Activated CD8-positive, alpha-beta memory T cell treated with anti-CD3 and anti-CD28 coated beads, Interleukin-2, amount 50 U/mL, for 1 hour (primary cell): ENCODE measurements around the gene DIP2C.
"Not testable (repeated sequence)": the region's sequence is repeated elsewhere in the genome, so short reads cannot be mapped to it uniquely, and the experiment has no call there.

Experiments
- DNase-seq: peaks from one replicate; pipeline ENCODE4 v3.0.0-alpha.2; 2020; ENCODE audit errors: extremely low read depth

DIP2C gene

DNA sequence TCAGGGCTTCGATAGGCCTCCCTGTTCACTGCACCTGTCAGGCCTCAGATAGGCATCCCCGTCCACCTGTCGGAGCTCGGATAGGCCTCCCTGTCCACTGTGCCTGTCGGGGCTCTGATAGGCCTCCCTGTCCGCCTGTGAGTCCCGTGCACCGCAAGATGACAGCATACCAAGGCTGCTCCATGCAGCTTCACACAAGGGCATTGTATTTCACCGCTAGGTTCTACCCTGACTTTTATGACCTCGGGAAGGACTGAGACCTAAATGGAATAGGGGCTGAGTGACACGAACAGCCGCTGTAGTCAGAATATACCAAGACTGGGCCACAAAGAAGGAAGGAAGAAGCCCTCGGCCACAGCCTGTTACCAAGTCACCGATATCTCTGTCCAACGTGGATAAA is 271.2 kb downstream of the DIP2C start:
- DNase-seq: no peak

DNA sequence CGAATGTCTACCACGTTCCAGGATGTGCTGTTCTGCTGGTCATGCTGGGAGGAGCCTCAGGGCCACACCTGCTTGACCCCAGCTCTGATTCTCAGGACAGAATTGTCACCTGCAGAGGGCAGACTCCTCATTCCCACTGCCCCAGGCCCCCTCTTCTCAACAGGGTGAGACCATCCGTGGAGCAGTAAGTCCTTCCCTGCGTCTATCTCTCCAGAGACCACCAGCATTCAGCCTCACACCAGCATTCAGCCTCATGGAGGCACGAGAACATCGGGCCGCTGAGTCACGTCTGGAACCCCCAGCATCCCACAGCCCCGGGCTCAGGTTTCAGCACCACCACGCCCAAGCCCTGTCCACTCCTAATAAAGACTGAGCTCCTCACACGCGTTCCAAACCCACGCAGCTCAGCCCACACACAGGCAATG is 273.4 kb downstream of the DIP2C start:
- DNase-seq: no peak

DNA sequence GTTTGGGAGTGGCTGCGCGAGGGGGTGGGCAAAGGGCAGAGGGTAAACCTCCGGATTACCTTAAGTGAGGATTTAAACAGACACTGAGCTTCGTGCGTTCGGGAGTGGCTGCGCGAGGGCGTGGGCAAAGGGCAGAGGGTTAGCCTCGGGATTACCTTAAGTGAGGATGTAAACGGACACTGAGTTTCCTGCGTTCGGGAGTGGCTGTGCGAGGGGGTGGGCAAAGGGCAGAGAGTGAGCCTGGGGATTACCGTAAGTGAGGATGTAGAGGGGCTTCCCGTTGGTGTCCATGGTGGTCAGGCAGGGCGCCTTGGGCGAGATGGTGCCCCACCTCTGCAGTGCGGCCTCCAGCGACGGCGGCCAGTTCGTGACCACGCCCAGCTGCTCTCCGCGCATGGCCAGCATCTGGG is 275.8 kb downstream of the DIP2C start:
- DNase-seq: no peak

DNA sequence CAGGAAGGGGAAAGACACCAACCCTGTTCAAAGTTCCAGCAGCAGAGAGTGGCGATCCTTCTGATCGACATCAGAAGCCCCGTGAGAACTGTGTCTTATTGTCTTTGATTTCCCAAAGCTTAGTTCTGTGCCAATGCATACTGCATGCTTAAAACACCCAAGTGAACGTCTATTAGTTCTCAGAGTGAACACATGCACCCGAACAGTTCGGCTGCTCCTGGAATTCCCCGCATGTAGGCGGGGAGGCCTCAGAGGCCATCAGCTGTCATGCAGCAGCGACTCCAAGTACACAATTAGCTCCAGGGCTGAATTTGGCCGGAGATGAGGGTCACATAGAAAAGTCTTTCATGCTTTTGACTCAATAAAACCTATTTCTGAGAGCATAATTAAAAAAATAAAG is 277.4 kb downstream of the DIP2C start:
- DNase-seq: no peak

DNA sequence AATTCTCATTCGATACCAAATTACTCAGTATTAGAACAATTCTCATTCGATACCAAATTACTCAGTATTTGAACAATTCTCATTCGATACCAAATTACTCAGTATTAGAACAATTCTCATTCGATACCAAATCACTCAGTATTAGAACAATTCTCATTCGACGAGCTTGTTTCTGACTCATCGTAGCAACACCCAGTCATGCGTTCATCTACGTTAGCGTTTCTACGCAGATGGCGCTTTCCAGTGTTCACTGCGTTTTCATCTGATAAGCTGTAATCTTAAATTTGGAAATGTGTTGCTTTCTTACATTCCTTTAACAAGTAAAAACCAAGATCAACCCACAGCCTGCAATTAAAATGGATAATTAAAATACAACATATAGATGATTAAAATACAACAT is 277.9 kb downstream of the DIP2C start:
- no peak for DNase-seq

DNA sequence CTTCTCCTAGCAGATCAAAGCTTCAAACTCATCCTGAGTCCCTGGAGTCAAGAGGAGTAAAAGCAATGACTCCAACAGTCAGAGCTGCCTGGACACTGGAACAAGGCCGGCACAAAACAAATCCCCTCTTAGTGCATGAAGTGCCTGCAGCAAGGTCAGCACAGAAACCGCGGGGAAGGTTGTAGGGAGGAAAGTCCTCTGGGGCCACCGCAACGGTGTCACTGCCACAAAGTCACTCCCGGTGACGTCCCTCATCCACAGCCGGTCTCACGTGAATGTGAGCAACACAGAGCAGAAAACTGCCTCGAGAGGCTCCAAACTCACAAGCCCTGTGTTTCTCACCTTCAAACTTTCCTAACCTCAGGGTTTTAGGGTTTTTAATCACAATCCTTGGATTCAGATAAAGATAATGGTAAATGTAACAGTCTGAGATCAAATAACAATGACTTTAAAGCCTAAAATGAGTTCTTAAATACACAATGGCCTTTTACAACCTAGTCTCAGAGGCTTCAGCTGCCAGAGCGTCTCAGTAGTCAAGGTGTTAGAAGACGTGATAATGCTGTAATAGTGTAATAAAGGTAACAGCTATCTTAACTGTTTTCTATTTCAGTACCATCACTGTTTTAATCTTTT is 279.9 kb downstream of the DIP2C start:
- no peak for DNase-seq

DNA sequence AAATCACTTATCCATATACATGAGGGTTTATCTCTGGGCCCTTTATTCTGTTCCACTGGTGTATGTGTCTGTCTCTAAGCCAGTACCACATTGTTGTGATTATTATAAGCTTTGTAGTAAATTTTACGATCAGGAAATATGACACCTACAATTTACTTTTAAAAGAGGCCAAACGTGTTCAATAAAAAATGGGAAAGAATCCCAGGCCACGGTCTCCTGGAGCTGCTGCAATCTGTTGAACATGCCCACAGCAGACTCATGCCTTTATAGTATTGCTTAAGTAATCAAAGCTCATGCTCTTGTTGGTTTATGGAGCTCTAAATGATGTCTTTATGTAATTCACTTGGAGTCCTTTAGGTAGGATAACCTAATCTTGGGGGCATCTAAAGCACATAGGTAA is 281.2 kb downstream of the DIP2C start:
- DNase-seq: no peak

DNA sequence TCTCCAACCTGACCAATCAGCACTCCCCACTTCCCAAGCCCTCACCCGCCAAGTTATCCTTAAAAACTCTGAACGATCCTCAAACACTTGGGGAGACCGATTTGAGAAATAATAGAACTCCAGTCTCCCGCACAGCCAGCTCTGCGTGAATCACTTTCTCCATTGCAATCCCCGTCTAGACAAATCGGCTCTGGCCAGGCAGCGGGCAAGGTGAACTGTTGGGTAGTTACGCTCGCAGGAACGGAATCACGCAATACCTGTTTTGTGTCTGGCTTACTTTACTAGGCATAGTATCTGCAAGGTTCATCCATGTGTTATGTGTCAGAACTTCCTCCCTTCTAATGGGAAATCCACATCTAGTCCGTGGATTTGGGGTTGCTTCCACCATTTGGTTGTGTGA is 282.5 kb downstream of the DIP2C start:
- no peak for DNase-seq

DNA sequence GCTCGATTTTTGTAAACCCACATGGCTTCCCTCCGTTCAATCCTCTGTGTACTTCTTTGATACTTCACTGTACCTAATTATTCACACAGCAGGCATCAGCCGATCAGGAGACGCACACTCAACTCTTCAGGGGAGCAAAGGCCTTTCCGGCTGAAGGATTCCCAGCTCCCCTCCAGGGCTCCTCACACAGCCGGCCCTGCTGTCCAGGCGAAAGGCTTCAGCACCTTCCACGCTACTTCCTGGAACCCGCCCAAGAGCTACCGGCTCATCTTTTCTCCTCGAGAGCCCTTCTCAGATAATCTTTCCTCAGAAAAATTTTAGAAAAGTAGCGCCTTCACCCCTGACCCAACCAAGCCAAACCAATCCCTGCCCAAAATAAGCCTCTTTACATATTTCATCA is 283.8 kb downstream of the DIP2C start:
- DNase-seq: no peak

DNA sequence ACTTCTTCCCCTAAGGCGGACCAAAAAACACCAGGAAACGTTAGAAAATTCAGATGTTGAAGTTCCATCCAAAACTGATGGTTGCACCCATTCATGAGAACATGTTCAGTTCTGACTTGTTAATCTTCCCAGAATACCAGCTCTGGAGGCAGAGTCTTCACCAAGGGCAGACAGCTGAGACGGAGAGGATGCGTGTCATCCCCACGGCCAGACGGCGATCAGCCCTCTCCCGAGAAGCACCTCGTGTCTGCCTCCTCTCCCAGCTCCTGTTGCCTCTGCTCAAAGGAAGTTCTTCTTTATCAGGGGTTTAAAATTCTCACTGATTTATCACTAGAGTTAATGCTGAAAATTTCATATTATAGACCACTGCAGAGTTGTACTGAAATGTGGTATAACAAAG is 284.5 kb downstream of the DIP2C start:
- no peak for DNase-seq

DNA sequence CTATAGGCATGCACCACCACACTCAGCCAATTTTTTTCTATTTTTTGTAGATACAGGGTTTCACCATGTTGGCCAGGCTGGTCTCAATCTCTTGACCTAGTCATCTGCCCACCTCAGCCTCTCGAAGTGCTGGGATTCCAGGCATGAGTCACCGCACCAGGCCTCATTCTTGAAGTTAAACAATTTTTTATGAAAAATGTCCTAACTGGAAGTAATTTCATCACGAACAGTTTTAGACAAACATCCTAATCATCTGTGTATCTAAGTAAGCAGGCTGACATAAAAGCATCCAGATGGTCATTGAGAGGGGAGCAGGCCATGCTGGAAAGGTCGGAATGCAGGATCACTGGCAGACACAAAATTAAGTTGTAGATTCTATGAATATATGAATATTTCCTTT is 285.1 kb downstream of the DIP2C start:
- no peak for DNase-seq

DNA sequence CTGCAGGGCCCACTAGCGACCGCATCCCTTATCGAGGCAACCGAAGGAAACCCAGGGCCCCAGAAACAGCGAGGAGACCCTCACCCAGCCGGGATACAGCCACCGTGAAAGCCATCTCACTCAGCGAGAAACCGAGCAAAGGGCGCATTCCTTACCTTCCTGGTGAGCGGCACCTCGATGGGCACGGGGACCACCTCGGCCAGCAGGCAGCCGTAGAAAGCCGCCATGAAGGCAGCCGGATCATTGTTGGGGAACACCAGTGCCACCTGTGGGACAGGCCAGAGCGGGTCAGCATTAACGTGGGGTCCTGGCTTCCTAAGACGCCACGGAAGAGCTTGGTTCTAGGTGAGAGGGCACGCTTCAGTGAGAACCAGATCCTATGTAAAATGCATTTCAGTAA is 290.5 kb downstream of the DIP2C start:
- DNase-seq: no peak

DNA sequence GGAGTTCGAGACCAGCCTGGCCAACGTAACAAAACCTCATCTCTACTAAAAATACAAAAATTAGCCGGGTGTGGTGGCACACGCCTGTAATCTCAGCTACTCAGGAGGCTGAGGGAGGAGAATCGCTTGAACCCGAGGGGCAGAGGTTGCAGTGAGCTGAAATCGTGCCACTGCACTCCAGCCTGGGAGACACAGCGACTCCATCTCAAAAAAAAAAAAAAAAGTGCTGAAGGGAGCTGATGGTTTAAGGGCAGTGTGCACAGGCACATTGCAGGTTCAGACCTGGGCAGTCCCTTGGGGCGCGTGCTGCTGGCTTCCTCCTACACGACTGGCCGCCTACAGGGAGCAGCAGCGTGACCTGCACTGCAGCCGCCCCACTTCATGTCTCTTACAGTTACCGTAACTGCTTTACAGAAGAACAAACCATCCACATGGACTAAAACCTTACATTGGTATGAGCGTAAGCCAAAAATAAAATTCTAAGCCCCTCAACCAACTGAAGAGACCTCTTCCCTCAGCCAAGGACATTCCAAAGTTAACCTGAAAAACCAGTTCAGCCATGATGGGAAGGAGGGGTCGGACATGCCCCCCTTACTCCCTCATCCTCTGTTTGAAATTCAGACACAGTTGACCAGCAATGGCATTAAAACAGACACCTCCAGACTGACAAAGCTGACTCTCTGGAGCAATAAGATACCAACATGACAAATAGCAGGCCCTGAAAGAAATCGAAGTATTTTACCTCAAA is 292.0 kb downstream of the DIP2C start:
- no peak for DNase-seq

DNA sequence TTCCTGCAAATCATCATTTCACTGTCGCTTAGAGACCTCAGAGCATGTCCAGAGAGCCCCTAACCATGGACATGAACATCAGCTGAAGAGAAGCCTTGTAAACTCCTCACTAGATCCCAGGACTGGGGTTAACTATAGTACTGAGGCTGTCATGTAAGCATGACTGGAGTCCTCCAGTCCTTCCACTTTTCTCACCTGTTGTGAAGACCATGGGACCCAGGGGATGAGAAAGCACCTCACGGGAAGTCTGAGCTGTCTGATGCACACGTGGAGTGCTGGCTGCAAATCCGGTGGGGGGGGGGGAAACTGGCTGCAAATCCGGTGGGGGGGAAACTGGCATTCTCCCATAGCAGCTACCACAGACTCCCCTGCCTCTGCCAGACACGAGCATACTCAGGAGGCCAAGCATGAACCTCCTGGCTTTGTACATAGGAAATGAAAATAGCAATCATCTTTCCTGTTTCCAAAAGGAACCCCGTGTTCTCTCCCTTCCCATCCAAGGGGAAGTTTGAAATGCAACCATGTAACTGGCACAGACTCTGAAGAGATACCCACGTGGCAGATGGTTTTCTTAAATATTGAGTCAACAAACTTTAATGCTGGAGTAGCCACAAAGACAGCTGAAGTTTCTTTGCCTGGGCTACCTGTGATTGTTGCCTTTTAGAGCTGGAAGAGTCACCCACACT is 292.8 kb downstream of the DIP2C start:
- DNase-seq: no peak

DNA sequence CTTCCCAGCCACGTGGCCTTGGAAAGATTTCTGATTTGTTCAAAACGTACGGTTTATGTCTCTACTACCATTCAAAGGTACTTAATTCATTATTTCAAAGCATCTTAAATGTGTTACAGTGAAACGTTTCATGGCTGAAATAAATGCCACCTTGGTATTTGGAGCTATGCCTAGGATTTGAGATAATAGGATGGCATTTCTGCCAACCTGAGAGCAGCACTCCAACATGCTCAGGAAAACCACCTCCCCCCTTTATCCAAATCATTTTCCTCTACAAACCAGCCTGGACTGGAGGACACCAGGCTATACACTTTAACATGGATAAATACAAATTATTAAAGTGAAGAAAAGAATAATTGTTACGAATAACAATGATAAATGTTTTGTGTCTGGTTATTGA is 293.4 kb downstream of the DIP2C start:
- DNase-seq: no peak

DNA sequence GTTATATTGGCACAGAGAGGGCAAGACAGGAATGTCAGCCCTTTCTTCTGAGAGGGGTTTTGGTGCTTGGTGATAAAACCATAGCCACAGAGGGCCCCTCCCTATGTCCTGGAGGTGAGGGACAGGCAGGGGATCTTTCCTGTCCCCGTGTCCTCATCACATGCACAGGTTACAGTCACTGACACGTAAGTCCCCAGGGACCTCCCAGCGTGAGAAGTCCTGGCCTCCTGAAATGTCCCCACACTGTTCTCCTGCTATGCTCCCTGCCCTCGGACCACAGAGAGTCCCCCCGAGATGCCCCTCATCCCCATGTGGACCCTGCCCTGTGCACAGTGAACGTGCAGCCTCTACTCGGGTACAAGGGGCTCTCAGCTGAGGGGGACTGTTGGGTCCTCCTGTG is 293.8 kb downstream of the DIP2C start:
- DNase-seq: no peak

DNA sequence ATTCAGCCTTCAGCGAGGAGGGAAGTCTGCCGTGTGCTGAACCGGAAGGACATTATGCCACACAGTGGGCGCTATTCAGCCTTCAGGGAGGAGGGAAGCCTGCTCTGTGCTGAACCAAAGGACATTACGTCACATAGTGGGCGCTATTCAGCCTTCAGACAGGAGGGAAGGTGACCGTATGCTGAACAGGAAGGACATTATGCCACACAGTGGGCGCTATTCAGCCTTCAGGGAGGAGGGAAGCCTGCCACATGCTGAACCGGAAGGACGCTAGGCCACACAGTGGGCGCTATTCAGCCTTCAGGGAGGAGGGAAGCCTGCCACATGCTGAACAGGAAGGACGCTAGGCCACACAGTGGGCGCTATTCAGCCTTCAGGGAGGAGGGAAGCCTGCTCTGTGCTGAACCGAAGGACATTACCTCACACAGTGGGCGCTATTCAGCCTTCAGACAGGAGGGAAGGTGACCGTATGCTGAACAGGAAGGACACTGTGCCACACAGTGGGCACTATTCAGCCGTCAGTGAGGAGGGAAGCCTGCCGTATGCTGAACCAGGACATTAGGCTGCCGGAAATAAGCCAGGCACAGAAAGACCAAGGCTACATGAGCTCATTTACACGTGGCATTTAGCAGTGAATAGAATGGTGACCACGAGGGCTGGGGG is 294.9 kb downstream of the DIP2C start:
- not testable (repeated sequence) for DNase-seq

DNA sequence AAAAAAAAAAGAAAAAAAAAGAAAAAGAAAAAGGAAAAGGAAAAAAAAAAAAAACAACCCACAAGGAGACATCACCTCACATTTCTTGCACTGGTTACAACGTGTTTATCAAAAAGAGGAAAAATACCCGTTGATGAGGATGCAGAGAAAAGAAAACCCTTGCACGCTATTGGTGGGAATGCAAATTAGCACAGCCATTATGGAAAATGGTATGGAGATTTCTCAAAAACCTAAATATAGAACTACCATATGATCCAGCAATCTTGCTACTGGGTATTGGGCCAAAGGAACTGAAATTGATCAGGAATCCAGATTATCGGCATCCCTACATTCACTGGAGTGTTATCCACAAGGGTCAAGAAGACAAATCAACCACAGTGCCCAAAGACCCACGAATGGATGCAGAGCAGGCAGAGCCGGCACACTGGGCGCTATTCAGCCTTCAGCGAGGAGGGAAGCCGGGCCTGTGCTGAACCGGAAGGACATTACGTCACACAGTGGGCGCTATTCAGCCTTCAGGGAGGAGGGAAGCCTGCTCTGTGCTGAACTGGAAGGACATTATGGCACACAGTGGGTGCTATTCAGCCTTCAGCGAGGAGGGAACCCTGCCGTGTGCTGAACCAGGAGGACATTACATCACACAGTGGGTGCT is 295.6 kb downstream of the DIP2C start:
- DNase-seq: no peak

DNA sequence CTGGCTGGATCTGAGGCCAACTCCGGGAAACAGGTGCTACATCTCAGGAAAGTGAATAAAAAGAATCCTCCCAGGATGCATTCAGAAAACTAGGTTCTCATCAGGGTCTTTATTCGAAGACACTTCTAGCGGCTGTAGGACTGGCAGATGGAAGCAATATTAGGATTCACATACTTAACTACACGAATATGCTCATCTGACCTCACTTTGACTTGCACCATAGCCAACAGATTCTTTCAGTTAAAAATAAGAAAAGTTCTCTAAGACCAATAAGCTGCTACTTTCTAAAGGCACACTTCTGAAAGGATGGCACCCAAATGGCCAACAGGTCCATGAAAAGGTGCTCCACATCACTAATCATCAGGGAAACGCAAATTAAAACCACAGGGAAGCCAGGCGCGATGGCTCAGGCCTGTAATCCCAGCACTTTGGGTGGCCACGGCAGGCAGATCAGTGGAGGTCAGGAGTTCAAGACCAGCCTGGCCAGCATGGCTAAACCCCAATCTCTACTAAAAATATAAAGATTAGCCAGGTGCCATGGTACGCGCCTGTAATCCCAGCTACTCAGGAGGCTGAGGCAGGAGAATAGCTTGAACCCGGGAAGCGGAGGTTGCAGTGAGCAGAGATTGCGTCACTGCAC is 296.2 kb downstream of the DIP2C start:
- DNase-seq: no peak

DNA sequence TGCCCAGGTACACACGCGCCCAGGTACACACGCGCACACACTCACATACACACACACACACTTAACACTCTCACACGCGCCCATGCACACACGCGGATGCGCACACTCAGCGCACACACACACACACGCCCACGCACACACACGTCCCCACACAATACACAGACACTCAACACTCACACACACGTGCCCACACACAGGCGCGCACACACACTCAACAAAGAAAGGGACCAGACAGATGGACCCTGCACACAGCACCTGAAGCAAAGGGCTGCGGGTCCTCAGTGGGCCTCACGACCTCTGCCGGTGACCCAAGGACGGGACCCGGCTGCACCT is 296.8 kb downstream of the DIP2C start:
- no peak for DNase-seq

DNA sequence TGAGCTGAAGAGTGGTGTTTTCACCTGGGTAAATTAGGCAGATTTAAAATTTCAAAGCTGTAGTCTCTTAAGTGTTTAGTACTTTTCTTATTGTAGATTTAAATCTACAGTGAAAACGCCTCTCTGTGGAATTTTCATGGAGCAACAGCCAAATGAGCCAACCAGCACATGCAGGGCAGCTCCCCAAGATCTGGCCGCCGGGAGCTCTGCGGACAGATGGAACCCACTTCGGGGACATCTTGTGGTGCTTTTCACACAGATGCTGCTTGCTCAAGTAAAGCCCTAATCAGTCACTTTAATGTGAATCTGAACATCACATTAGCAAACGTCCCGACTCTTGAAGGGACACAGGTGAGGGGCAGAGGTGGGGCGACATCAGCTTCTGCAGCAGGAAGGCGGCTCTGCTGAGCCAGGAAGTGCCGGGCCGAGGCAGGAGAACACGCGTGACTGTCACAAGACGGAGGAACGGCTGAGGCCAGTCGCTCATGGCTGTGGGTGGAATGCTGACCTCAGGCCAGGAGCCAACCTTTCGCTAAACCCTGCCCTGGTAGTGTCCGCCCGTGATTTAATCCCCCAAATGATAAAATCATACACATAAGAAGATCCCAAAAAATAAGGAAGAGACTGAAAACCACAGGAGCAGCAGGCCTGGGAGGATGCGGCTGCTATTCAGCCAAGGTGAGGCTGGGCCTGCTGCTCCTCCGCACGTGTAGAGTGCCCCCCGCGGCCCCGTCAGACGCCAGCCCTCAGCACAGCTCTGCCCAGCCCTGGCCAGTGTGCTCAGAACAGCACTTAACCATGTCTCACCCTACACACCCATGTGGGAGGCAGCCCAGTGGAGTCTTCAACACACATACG is 297.4 kb downstream of the DIP2C start:
- no peak for DNase-seq
